SK-N-SH (cell line): ENCODE results near the gene LIN37. TPM values are rescaled to one million over a fixed set of nuclear protein-coding genes. Genes with fewer than 3 reads are reported as not detected.

Experiments
- CTCF ChIA-PET: fragments of 300-600, 350-600 bp; formaldehyde crosslinking; extraction: SDS; loops from one replicate; lab custom pipeline; 2021; lab: Yijun Ruan, JAX
- POLR2A ChIA-PET: fragments of 350-600 bp; sonication (Branson Sonifier 250); formaldehyde crosslinking; extraction: SDS; loops from one replicate; lab custom pipeline; 2020; ENCODE audit warnings: antibody characterized with exemption, inconsistent platforms; lab: Yijun Ruan, JAX
- DNase-seq: peaks from one replicate; pipeline ENCODE4 v3.0.0; 2012
- H2AFZ ChIP-seq: fragments of 200-600 bp; sonication (generic); 2 replicates; pipeline ENCODE4 v1.8.1; 2016; ENCODE audit warnings: antibody characterized with exemption, mild to moderate bottlenecking, low read depth
- H3F3A ChIP-seq: fragments of 200-600 bp; sonication (generic); replicated peaks from 2 replicates; pipeline ENCODE3; 2016; ENCODE audit warnings: antibody characterized with exemption, mild to moderate bottlenecking; ENCODE audit not compliant: insufficient read depth
- H3K27ac ChIP-seq, 2 experiments: fragments of 200-500 bp in 1 of 2; fragments of 200-600 bp in 1 of 2; sonication (Bioruptor generic) in 1 of 2; sonication (generic), shearing (Covaris generic) in 1 of 2; 2 replicates each; pipeline versions ENCODE4 v1.5.1 to v1.6.1; 2014 to 2016; ENCODE audit warnings: low read depth in 2 of 2, inconsistent platforms in 1 of 2, low read length in 1 of 2, mild to moderate bottlenecking in 1 of 2, mixed read lengths in 1 of 2
- H3K27me3 ChIP-seq: fragments of 200-600 bp; sonication (generic), shearing (Covaris generic); 2 replicates; pipeline ENCODE4 v1.6.1; 2016; ENCODE audit warnings: mixed run types; ENCODE audit not compliant: insufficient read depth
- H3K36me3 ChIP-seq, 2 experiments: fragments of 200-500 bp in 1 of 2; fragments of 200-600 bp in 1 of 2; sonication (Bioruptor generic) in 1 of 2; sonication (generic) in 1 of 2; replicated peaks in 1 of 2; 2 replicates each; pipeline versions ENCODE3 to v1.5.1; 2014 to 2016; ENCODE audit warnings: low read length in 1 of 2, mild to moderate bottlenecking in 1 of 2; ENCODE audit not compliant: insufficient read depth in 2 of 2, control insufficient read depth in 1 of 2
- H3K4me1 ChIP-seq, 2 experiments: fragments of 200-500 bp in 1 of 2; fragments of 200-600 bp in 1 of 2; sonication (Bioruptor generic) in 1 of 2; sonication (generic), shearing (Covaris generic) in 1 of 2; 2 replicates each; pipeline versions ENCODE4 v1.5.1 to v1.6.1; 2014 to 2016; ENCODE audit warnings: low read depth in 1 of 2, low read length in 1 of 2, mixed run types in 1 of 2; ENCODE audit not compliant: insufficient read depth in 2 of 2, control insufficient read depth in 1 of 2
- H3K4me2 ChIP-seq: fragments of 200-600 bp; sonication (generic), shearing (Covaris generic); 2 replicates; pipeline ENCODE4 v1.6.1; 2017; ENCODE audit warnings: mixed run types
- H3K4me3 ChIP-seq, 2 experiments: fragments of 200-500 bp in 1 of 2; fragments of 200-600 bp in 1 of 2; sonication (Bioruptor generic) in 1 of 2; sonication (generic), shearing (Covaris generic) in 1 of 2; 2 replicates each; pipeline versions ENCODE4 v1.5.1 to v1.8.1; 2014 to 2016; ENCODE audit warnings: low read depth in 2 of 2, inconsistent platforms in 1 of 2, low read length in 1 of 2, mild to moderate bottlenecking in 1 of 2, mixed read lengths in 1 of 2, moderate library complexity in 1 of 2
- H3K79me2 ChIP-seq: fragments of 200-600 bp; sonication (generic); 2 replicates; pipeline ENCODE4 v1.8.1; 2017; ENCODE audit warnings: mild to moderate bottlenecking; ENCODE audit not compliant: insufficient read depth
- H3K9ac ChIP-seq: fragments of 200-600 bp; sonication (generic); 2 replicates; pipeline ENCODE4 v1.6.1; 2017; ENCODE audit warnings: mixed run types
- H3K9me2 ChIP-seq: fragments of 200-600 bp; sonication (generic); 2 replicates; pipeline ENCODE4 v1.6.1; 2017; ENCODE audit warnings: mixed run types
- H3K9me3 ChIP-seq: fragments of 200-600 bp; sonication (generic); 2 replicates; pipeline ENCODE4 v1.6.1; 2017; ENCODE audit warnings: mixed run types, mild to moderate bottlenecking, moderate library complexity
- H4K20me1 ChIP-seq: fragments of 200-600 bp; sonication (generic); 2 replicates; pipeline ENCODE4 v1.6.1; 2017; ENCODE audit warnings: mild to moderate bottlenecking, mixed run types; ENCODE audit not compliant: insufficient read depth
- FOSL2 ChIP-seq: IDR thresholded peaks from 2 replicates; pipeline ENCODE4 v1.4.0; 2012; ENCODE audit warnings: low read depth, mild to moderate bottlenecking, moderate library complexity, borderline replicate concordance
- FOXM1 ChIP-seq: IDR thresholded peaks from 2 replicates; pipeline ENCODE4 v1.4.0; 2012; ENCODE audit warnings: low read depth, mild to moderate bottlenecking
- GABPA ChIP-seq: IDR thresholded peaks from 2 replicates; pipeline ENCODE4 v1.4.0; 2012; ENCODE audit warnings: low read depth, mild to moderate bottlenecking
- JUND ChIP-seq: IDR thresholded peaks from 2 replicates; pipeline ENCODE4 v1.4.0; 2012
- MXI1 ChIP-seq: IDR thresholded peaks from 2 replicates; pipeline ENCODE4 v1.6.1; 2012; ENCODE audit warnings: mild to moderate bottlenecking, low read depth, low read length, improper control_type of control experiment
- RCOR1 ChIP-seq: fragments of 150-350 bp; IDR thresholded peaks from 2 replicates; pipeline ENCODE4 v1.6.1; 2017; ENCODE audit warnings: antibody characterized with exemption, low read length
- REST ChIP-seq: IDR thresholded peaks from 2 replicates; pipeline ENCODE4 v1.6.1; 2012; ENCODE audit warnings: mild to moderate bottlenecking, low read depth, low read length, moderate library complexity
- RFX5 ChIP-seq: IDR thresholded peaks from 2 replicates; pipeline ENCODE4 v1.6.1; 2012; ENCODE audit warnings: mild to moderate bottlenecking, improper control_type of control experiment, low read length
- WGBS: methylation state at CpG from one replicate; pipeline ENCODE4 v1.1.6; 2017; ENCODE audit warnings: low lambda C conversion rate; 5-methylcytosine and 5-hydroxymethylcytosine counted together
- polyA plus RNA-seq, 3 experiments: library from polyadenylated mRNA; depleted of rRNA; stranded (reverse); fragments of >200 nt; gene quantifications; 2 replicates each; pipeline ENCODE4 v1.2.3, GENCODE V29; 2012

The LIN37 gene
- polyA plus RNA-seq, 1 of the 3 experiments (the other 2 are of a cell fraction): 21.1 TPM

- H3K4me3 ChIP-seq: no peak overlapping the region
- no peak overlapping the region for H3K27ac ChIP-seq
- no peaks in the 10 kb centered on the region for H3K4me1 ChIP-seq
- ChIA-PET POLR2A (interaction anchor here (0.8 kb wide), 1 partner anchor 10 kb away, joined by 3 read pairs; the partner anchor contains the start of gene HSPB6), CTCF (interaction anchor here (1.2 kb wide), 1 partner anchor 88 kb away, joined by 3 read pairs; no protein-coding TSS in a partner anchor)
- WGBS: 96% methylated on average over 29 of the region's 34 CpGs
- H3K9me3 ChIP-seq: no peaks in the 10 kb centered on the region
- H4K20me1 ChIP-seq: no peaks in the 10 kb centered on the region
- H3K9ac ChIP-seq: no peak overlapping the region
- no peaks in the 10 kb centered on the region for H3K79me2 ChIP-seq
- no peaks in the 10 kb centered on the region for H3K27me3 ChIP-seq
- no peaks in the 10 kb centered on the region for H3K9me2 ChIP-seq
- peak; percentile 59 for DNase-seq
- H3K36me3 ChIP-seq: peaks cover 5 to 9% of the 10 kb centered on the region in 2 experiments
- H2AFZ ChIP-seq: no peak overlapping the region
- no peaks in the 10 kb centered on the region for H3F3A ChIP-seq
- no peak for TF ChIP-seq FOSL2
- no peak for TF ChIP-seq MXI1
- no peak for TF ChIP-seq GABPA
- TF ChIP-seq JUND: no peak
- TF ChIP-seq RFX5: no peak
- no peak for TF ChIP-seq FOXM1
- no peak for TF ChIP-seq RCOR1
- TF ChIP-seq, all 33 proteins: peak for 0
- no peak overlapping the region for H3K4me2 ChIP-seq
Observed at GRCh38 chr19:35767288-35768081, 19.1 kb downstream of the LIN37 start.

GRCh38 chr19:35768082-35768421 lies 19.7 kb downstream of the LIN37 start:
- POLR2A ChIA-PET: no interaction called here
- Histone ChIP-seq H3K79me2 (no peaks in the 10 kb centered on the region), H3K27me3 (no peaks in the 10 kb centered on the region), H3K9me2 (no peaks in the 10 kb centered on the region), H3K4me3 (no peak overlapping the region), H2AFZ (no peak overlapping the region), H4K20me1 (no peaks in the 10 kb centered on the region), H3K9me3 (no peaks in the 10 kb centered on the region), H3K4me1 (no peaks in the 10 kb centered on the region), H3K36me3 (peaks cover 0 to 9% of the 10 kb centered on the region in 2 experiments), H3K9ac (no peak overlapping the region), H3K4me2 (no peak overlapping the region), H3K27ac (no peak overlapping the region), H3F3A (peaks cover 1% of the 10 kb centered on the region)
- no peak for DNase-seq
- TF ChIP-seq GABPA: no peak
- no peak for TF ChIP-seq FOSL2
- no peak for TF ChIP-seq REST
- 88% methylated on average over 14 of the region's 15 CpGs for WGBS
- CTCF ChIA-PET: no interaction called here
